ENCODE measurements around the gene MUC16.

- no peak for TF ChIP-seq EZH2 (IDR thresholded peaks at IDR 0.05)
- no peak for TF ChIP-seq POLR2AphosphoS5 (IDR thresholded peaks at IDR 0.05; ENCODE audit: borderline replicate concordance, low read depth, low read length)
- no peak for TF ChIP-seq FOXP2 (optimal IDR thresholded peaks at IDR 0.05; ENCODE audit: control extremely low read depth, extremely low read length, insufficient read depth)
These were observed 33.3 kb upstream of the MUC16 start for GRCh38 chr19:9043524-9043923.
